ENCODE results near the gene TFEB. TPM values are rescaled to one million over a fixed set of nuclear protein-coding genes. Genes with fewer than 3 reads are reported as not detected.

Gene TFEB
- total and polyA plus RNA-seq, 9 donors = 2.8 to 14.9 (median 8.8) TPM

- 74 to 76% (median 74%) methylated on average over 13 of the region's 13 CpGs for WGBS, 3 donors
- intact Hi-C loops (cut with DNase I) = no loop called here
- no peak for DNase-seq
Observed at GRCh38 chr6:41658636-41659035, 76.8 kb downstream of the TFEB start.

GRCh38 chr6:41657131-41658094, 78.0 kb downstream of the TFEB start:
- 83 to 88% (median 87%) methylated on average over 23 of the region's 23 CpGs for WGBS, 3 donors
- Histone ChIP-seq H3K27me3 (no peaks in the 10 kb centered on the region), H3K4me3 (no peak overlapping the region), H3K27ac (no peak overlapping the region), H3K36me3 (no peaks in the 10 kb centered on the region), H3K9me3 (no peaks in the 10 kb centered on the region), H3K4me1 (ENCODE audit: insufficient read depth) (no peaks in the 10 kb centered on the region)
- no peak for TF ChIP-seq POLR2A (IDR thresholded peaks at IDR 0.05)
- TF ChIP-seq EP300 (IDR thresholded peaks at IDR 0.05) = no peak
- no peak for TF ChIP-seq CTCF (IDR thresholded peaks at IDR 0.05)
- DNase-seq = peak in 1 of 5 donors; percentile 25
- intact Hi-C loops (cut with DNase I) = no loop called here

More at GRCh38 chr6:41658636-41659035, 76.8 kb downstream of the TFEB start:
- Histone ChIP-seq H3K27ac (no peak overlapping the region), H3K27me3 (no peaks in the 10 kb centered on the region), H3K36me3 (no peaks in the 10 kb centered on the region), H3K4me1 (ENCODE audit: insufficient read depth) (no peaks in the 10 kb centered on the region), H3K9me3 (no peaks in the 10 kb centered on the region), H3K4me3 (no peak overlapping the region)
- TF ChIP-seq CTCF (IDR thresholded peaks at IDR 0.05) (no peak), POLR2A (IDR thresholded peaks at IDR 0.05) (no peak), EP300 (IDR thresholded peaks at IDR 0.05) (no peak)

- no peak overlapping the region for H3K4me3 ChIP-seq
- H3K9me3 ChIP-seq = no peaks in the 10 kb centered on the region
- H3K27ac ChIP-seq = no peak overlapping the region
- no peak for TF ChIP-seq EP300 (IDR thresholded peaks at IDR 0.05)
- no peak for TF ChIP-seq POLR2A (IDR thresholded peaks at IDR 0.05)
- TF ChIP-seq CTCF (IDR thresholded peaks at IDR 0.05) = no peak
- H3K27me3 ChIP-seq = no peaks in the 10 kb centered on the region
- H3K36me3 ChIP-seq = no peaks in the 10 kb centered on the region
- no peaks in the 10 kb centered on the region for H3K4me1 ChIP-seq (ENCODE audit: insufficient read depth)
- WGBS, 3 donors = 60 to 70% (median 63%) methylated on average over 14 of the region's 14 CpGs
- intact Hi-C loops (cut with DNase I) = no loop called here
- DNase-seq = no peak
Observed at GRCh38 chr6:41656002-41656691, 79.3 kb downstream of the TFEB start.

GRCh38 chr6:41655646-41656001, 79.8 kb downstream of the TFEB start:
- no peak for DNase-seq
- intact Hi-C loops (cut with DNase I) = no loop called here
- WGBS, 3 donors = 58 to 68% (median 64%) methylated on average over 12 of the region's 12 CpGs
- H3K4me3 ChIP-seq = no peak overlapping the region
- H3K27ac ChIP-seq = no peak overlapping the region
- no peaks in the 10 kb centered on the region for H3K4me1 ChIP-seq (ENCODE audit: insufficient read depth)
- TF ChIP-seq EP300 (IDR thresholded peaks at IDR 0.05) (no peak), CTCF (IDR thresholded peaks at IDR 0.05) (no peak), POLR2A (IDR thresholded peaks at IDR 0.05) (no peak)
- no peaks in the 10 kb centered on the region for H3K36me3 ChIP-seq
- H3K9me3 ChIP-seq = no peaks in the 10 kb centered on the region
- H3K27me3 ChIP-seq = no peaks in the 10 kb centered on the region

Measured in ovary (tissue), 9 donors.